Peyer's patch (tissue), 4 donors: ENCODE results near the gene KLHDC8B.

Source experiments
- POLR2A ChIP-seq, 2 donors: fragments of 450-650 bp; IDR thresholded peaks; one replicate each; pipeline ENCODE4 v1.5.1; 2017; ENCODE audit warnings: antibody characterized with exemption in 2 of 2, mild to moderate bottlenecking in 2 of 2, moderate library complexity in 2 of 2
- TF ChIP-seq, protein P1 (sequence below), 6 experiments: fragments of 450-650 bp in 4 of 6; fragments of 200-600 bp in 2 of 6; sonication (generic) in 1 of 6; IDR thresholded peaks; one replicate each; pipeline ENCODE4 v1.5.1; 2017 to 2019; ENCODE audit warnings: antibody characterized with exemption in 6 of 6, mild to moderate bottlenecking in 3 of 6, moderate library complexity in 1 of 6

DNA sequence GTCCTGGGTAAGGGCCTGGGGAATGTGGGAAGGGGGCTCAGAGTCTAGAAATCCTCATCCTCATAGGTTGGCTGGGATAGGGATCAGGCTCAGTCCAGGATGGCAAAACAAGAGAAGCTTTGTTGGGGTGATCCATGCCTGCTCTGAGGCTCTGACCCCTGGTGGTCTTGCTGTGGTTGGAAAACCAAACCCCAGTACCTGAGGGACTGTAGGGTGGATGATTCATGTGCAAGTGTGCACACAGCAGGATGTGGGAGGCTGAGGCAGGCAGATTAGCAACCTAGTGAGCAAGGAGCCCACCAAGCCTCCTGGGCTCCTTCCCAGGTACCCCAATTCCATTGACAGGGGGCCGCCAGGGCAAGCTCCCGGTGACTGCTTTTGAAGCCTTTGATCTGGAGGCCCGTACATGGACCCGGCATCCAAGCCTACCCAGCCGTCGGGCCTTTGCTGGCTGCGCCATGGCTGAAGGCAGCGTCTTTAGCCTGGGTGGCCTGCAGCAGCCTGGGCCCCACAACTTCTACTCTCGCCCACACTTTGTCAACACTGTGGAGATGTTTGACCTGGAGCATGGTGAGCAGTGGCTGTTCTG lies 3.1 kb downstream of the KLHDC8B start:
- TF ChIP-seq, protein P1, sequence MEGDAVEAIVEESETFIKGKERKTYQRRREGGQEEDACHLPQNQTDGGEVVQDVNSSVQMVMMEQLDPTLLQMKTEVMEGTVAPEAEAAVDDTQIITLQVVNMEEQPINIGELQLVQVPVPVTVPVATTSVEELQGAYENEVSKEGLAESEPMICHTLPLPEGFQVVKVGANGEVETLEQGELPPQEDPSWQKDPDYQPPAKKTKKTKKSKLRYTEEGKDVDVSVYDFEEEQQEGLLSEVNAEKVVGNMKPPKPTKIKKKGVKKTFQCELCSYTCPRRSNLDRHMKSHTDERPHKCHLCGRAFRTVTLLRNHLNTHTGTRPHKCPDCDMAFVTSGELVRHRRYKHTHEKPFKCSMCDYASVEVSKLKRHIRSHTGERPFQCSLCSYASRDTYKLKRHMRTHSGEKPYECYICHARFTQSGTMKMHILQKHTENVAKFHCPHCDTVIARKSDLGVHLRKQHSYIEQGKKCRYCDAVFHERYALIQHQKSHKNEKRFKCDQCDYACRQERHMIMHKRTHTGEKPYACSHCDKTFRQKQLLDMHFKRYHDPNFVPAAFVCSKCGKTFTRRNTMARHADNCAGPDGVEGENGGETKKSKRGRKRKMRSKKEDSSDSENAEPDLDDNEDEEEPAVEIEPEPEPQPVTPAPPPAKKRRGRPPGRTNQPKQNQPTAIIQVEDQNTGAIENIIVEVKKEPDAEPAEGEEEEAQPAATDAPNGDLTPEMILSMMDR (IDR thresholded peaks at IDR 0.05): no peak
- TF ChIP-seq POLR2A (IDR thresholded peaks at IDR 0.05): no peak
